Suppressor macrophage treated with lipopolysaccharide for 4 hours (primary cell): ENCODE measurements around the gene KRT14.
"Not testable (repeated sequence)": the region's sequence is repeated elsewhere in the genome, so short reads cannot be mapped to it uniquely, and the experiment has no call there.

ENCODE experiments used
- DNase-seq: peaks from one replicate; pipeline ENCODE4 v3.0.0-alpha.2; 2020

Gene KRT14

GRCh38 chr17:41600318-41600717 is 13.6 kb upstream of the KRT14 start:
- no peak for DNase-seq

GRCh38 chr17:41599680-41600079 is 13.0 kb upstream of the KRT14 start:
- DNase-seq, result no peak

GRCh38 chr17:41595585-41595984 is 8.9 kb upstream of the KRT14 start:
- no peak for DNase-seq

- DNase-seq, result no peak
Observed at GRCh38 chr17:41594363-41594915, 7.7 kb upstream of the KRT14 start.

- DNase-seq, result no peak
Observed at GRCh38 chr17:41593306-41593981, 6.7 kb upstream of the KRT14 start.

GRCh38 chr17:41592601-41593305 is 6.1 kb upstream of the KRT14 start:
- no peak for DNase-seq

GRCh38 chr17:41589301-41589700 is 2.6 kb upstream of the KRT14 start:
- no peak for DNase-seq

GRCh38 chr17:41588126-41588810 is 1.6 kb upstream of the KRT14 start:
- DNase-seq, result no peak

- no peak for DNase-seq
Observed at GRCh38 chr17:41585301-41586056, 1.2 kb downstream of the KRT14 start.

GRCh38 chr17:41584331-41584927 is 2.3 kb downstream of the KRT14 start:
- not testable (repeated sequence) for DNase-seq

GRCh38 chr17:41583137-41584127 is 3.3 kb downstream of the KRT14 start:
- no peak for DNase-seq

- not testable (repeated sequence) for DNase-seq
Observed at GRCh38 chr17:41582061-41582968, 4.4 kb downstream of the KRT14 start.

- no peak for DNase-seq
Observed at GRCh38 chr17:41581366-41582060, 5.2 kb downstream of the KRT14 start.

GRCh38 chr17:41580687-41581365 is 5.9 kb downstream of the KRT14 start:
- DNase-seq, result no peak

GRCh38 chr17:41580244-41580575 is 6.5 kb downstream of the KRT14 start:
- DNase-seq, result no peak

GRCh38 chr17:41579484-41580243 is 7.0 kb downstream of the KRT14 start:
- peak; percentile 87 for DNase-seq

- no peak for DNase-seq
Observed at GRCh38 chr17:41578971-41579370, 7.7 kb downstream of the KRT14 start.

GRCh38 chr17:41578538-41578937 is 8.2 kb downstream of the KRT14 start:
- no peak for DNase-seq
